H1 (cell line): Measurements from ENCODE around the gene ERMARD. TPM values are rescaled to one million over a fixed set of nuclear protein-coding genes. Genes with fewer than 3 reads are reported as not detected.

Experiments
- GTF2F1 ChIP-seq: IDR thresholded peaks from 2 replicates; pipeline ENCODE4 v1.6.1; 2012; ENCODE audit warnings: low read depth, low read length, improper control_type of control experiment, borderline replicate concordance
- RNF2 ChIP-seq: fragments of 200-900, 300-1000 bp; sonication (generic); IDR thresholded peaks from 2 replicates; pipeline ENCODE4 v1.7.1; 2016; ENCODE audit warnings: borderline replicate concordance, low read depth, mild to moderate bottlenecking, antibody characterized with exemption, low read length; ENCODE audit not compliant: poor library complexity, severe bottlenecking; ENCODE audit errors: missing control alignments
- TAF1 ChIP-seq: IDR thresholded peaks from 2 replicates; pipeline ENCODE4 v1.6.1; 2011; ENCODE audit warnings: mild to moderate bottlenecking, low read depth, low read length
- polyA plus RNA-seq, 7 experiments: library from polyadenylated mRNA; depleted of rRNA in 3 of 7; stranded (reverse) in 5 of 7; unstranded in 2 of 7; fragments of >200 nt in 5 of 7; fragments of 200-250 nt in 2 of 7; gene quantifications; 1 replicate in 5 of 7; 2 replicates in 1 of 7; 4 replicates in 1 of 7; pipeline versions ENCODE4 v1.2.1 to v1.2.3, GENCODE V29; 2011 to 2013; ENCODE audit warnings: missing spikeins in 2 of 7, mixed read lengths in 2 of 7
- total RNA-seq: library from RNA; stranded (reverse); fragmentation: NEBNext Ultra II Directional; extraction: Animal tissue kit (Norgen Biotek cat#: 25700); gene quantifications from 2 replicates; pipeline ENCODE4 v1.2.1, GENCODE V29; 2021
- TF ChIP-seq, protein P1 (sequence below): IDR thresholded peaks from 2 replicates; pipeline ENCODE4 v1.6.1; 2012; ENCODE audit warnings: low read length, inconsistent platforms

Gene ERMARD
- total and polyA plus RNA-seq, 2 of the 8 experiments (the other 6 are each of a cell fraction or from before 2014, with no cell fraction given) = 12.2 to 25.6 TPM

DNA sequence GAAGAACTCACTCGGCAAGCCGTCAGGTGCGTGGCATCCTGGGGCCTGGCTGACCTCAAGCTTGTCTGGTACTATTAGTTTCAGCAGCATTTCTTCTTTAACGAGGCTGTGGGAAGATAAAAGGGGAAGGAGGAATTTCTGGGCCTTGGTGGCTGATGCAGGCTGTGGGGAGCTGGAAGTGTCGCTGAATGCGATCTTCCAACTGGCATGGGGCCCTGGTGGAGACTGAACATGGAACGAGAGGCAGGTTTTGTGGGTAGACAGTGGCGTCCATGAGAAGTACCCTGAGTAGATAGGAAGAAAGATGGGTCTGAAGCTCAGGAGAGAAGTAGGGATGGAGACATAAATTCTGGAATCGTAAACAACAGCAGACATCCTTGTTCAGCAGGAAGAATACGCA, 23.9 kb downstream of the ERMARD start (continued):
- TF ChIP-seq, protein P1, sequence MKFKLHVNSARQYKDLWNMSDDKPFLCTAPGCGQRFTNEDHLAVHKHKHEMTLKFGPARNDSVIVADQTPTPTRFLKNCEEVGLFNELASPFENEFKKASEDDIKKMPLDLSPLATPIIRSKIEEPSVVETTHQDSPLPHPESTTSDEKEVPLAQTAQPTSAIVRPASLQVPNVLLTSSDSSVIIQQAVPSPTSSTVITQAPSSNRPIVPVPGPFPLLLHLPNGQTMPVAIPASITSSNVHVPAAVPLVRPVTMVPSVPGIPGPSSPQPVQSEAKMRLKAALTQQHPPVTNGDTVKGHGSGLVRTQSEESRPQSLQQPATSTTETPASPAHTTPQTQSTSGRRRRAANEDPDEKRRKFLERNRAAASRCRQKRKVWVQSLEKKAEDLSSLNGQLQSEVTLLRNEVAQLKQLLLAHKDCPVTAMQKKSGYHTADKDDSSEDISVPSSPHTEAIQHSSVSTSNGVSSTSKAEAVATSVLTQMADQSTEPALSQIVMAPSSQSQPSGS = no peak
- TF ChIP-seq TAF1 = no peak
- TF ChIP-seq GTF2F1 = no peak
- TF ChIP-seq RNF2 = no peak
- TF ChIP-seq, all 59 proteins: peak for 0
